UCSD-AML1 (cell line): Measurements from ENCODE around the gene RNF213.

Experiments
- DNase-seq: peaks from one replicate; lab custom pipeline; 2025; ENCODE audit not compliant: unreplicated experiment; lab: John Stamatoyannopoulos, UW

Gene RNF213

DNA sequence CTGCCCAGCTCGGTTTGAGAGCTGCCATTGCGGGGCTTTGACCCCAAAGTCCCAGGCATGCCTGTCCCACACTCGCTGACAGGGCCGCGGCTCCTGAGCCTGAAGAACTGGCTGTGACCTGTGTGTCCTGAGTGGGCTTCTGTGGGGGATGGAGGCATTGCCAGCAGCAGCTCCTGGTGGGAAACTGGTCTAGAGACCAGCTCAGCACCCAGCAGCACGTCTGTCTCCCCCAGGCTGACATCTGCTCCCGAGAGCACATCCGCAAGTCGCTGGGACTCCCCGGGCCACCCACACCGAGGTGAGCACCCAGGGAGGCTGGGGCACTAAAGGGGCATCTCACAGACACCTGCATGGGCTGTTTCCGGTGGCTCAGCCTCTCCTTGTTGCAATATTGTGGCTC, 167.7 kb downstream of the RNF213 start:
- DNase-seq = no peak

- DNase-seq = no peak
These were observed 168.1 kb downstream of the RNF213 start for GRCh38 chr17:80428796-80429195.

DNA sequence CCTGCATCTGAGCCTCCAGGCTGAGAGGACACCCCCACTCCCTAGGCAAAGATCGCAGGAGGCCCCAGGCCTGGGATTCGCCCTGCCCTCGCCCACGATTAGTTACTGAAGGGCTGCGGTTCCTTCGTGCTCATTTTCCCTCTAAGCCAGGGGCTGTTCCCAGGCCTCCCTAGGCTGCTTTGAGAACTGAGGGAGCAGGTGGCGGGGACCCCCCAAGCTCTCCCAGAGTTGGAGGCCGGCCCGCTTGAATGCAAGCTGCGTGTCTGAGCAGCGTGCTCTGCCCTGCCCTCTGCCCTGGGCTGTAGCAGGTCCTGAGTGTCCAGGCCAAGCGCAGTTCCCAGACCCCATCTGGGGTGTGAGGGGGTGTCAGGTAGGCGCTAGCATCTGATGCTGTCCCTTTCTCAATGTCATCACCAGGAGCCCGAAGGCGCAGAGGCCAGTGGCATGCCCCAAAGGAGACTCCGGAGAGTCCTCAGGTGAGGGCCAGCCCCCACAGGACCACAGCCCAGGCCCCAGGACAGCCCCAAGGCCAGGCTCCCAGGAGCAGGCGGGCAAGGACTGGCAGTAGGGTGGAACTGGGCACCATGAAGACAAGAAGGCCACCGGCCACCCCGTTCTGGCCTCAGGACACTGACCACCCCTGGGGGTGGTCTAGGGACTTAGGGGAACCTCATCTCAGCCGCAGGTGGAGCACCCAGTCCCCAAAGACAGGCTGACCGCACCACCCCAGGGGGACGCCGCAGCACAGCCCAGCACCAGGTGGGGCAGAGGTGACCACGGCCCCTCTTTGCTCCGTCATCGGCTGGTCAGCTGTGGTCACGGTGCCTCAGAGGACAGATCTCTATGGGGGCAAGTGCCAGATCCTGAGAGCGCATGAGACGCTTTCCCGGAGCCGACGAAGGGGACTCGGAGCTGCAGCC, 169.0 kb downstream of the RNF213 start:
- no peak for DNase-seq

- no peak for DNase-seq
These were observed 170.0 kb downstream of the RNF213 start for GRCh38 chr17:80430446-80431245.

GRCh38 chr17:80431246-80432195, 170.9 kb downstream of the RNF213 start:
- no peak for DNase-seq

GRCh38 chr17:80432350-80432955, 171.8 kb downstream of the RNF213 start:
- no peak for DNase-seq

GRCh38 chr17:80432961-80433550, 172.4 kb downstream of the RNF213 start:
- no peak for DNase-seq

DNA sequence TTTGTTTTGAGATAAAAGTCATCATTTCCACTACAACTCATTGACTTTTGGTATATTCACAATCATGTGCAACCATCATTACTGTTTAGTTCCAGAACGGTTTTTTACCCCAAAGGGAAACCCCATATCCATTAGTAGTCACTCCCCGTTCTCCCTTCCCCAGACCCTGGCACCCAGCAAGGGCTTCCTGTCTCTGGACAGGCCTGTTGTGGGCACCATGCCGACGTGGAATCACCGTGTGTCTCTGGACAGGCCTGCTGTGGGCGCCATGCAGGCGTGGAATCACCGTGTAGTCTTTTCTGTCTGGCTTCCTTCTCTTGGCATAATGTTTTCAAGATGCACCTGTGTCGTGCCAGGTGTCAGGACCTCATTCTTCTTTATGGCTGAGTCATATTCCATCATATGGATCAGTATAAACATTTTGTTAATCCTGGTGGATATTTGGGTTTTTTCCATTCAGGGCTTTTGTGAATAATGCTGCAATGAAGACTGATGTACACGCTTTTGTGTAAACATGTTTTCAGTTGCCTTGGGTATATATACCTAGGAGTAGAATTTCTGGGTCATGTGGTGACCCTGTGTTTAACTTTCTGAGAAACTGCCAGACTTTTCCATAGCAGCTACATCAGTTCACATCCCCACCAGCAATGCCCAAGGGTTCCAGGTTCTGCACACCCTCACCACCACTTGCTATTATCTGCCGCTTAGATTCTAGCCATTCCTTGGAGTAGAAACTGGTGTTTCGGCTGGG, 173.4 kb downstream of the RNF213 start:
- DNase-seq = no peak

- no peak for DNase-seq
These were observed 176.9 kb downstream of the RNF213 start for GRCh38 chr17:80437532-80437931.

DNA sequence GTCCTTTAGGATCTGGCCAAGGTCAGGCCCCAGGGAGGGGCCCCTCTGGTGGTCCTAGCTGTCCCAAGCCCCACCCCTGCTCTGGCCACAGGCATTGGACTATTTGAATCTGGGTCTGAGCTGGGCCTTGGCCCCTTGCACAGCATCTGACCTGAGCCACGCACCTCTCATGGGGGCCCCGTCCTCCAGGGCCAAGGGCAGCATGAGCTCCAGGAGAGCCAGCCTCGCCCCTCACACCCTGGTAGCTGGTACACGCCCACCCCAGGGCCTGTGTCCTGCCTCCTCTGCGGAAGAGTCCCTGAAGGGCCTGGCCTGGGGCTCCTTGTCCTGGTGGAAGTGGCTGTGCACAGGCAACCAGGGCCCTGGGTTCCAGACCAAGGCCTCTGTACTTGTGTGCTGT, 178.2 kb downstream of the RNF213 start:
- DNase-seq = no peak

GRCh38 chr17:80439499-80439898, 178.8 kb downstream of the RNF213 start:
- DNase-seq = no peak

- peak; percentile 59 for DNase-seq
These were observed 180.5 kb downstream of the RNF213 start for GRCh38 chr17:80441133-80441578.

GRCh38 chr17:80441598-80442322, 181.1 kb downstream of the RNF213 start:
- DNase-seq = no peak

DNA sequence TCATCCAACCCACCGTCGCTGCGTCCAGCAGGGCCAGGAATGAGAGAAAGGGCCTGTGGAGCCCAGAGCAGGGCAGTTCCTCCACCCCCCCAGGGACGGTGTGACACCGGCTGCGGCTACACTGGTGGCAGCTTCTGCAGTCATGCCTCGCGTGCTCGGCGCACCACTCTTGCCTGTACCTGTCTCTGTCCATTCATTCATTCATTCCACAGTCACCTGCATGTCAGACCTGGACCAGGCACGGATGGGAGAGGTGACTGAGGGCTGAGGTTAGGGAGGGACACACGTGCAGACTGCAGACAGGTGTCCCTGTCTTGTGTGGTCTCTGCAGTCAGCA, 181.6 kb downstream of the RNF213 start:
- no peak for DNase-seq

GRCh38 chr17:80442764-80443163, 182.1 kb downstream of the RNF213 start:
- no peak for DNase-seq

DNA sequence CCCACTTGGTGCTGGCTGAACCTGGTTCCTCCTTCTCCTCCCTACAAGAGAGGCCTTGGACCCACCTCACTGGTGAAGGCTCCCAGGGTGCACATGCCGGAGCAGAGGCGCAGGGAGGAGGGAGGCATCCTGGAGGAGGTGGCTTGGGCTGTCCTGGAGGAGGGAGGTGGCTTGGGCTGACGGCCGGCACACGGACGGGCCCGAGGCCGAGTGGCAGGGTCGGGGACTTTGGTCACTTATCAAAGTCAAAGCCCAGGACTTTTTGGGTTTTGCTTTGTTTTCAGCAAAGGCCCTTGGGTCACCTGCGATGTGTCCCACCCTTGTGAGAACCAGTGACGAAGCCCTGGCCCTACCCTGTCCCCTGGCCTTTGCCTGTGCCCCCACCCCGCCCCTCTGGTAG, 182.8 kb downstream of the RNF213 start:
- no peak for DNase-seq

- no peak for DNase-seq
These were observed 183.4 kb downstream of the RNF213 start for GRCh38 chr17:80443916-80444643.

- DNase-seq = no peak
These were observed 184.0 kb downstream of the RNF213 start for GRCh38 chr17:80444644-80444979.
